HL-60/S4 treated with phorbol 12-myristate 13-acetate at 8.2 ng/mL for 4 days and 3 days (cell line): ENCODE measurements around the gene FGG.

Experiments used
- in situ Hi-C: fragments of 300-500 bp; cut with MboI; formaldehyde crosslinking; loops from 2 replicates; pipeline ENCODE4 v1.15.0; 2022; ENCODE audit warnings: low sequenced_read_pairs

The FGG gene

DNA sequence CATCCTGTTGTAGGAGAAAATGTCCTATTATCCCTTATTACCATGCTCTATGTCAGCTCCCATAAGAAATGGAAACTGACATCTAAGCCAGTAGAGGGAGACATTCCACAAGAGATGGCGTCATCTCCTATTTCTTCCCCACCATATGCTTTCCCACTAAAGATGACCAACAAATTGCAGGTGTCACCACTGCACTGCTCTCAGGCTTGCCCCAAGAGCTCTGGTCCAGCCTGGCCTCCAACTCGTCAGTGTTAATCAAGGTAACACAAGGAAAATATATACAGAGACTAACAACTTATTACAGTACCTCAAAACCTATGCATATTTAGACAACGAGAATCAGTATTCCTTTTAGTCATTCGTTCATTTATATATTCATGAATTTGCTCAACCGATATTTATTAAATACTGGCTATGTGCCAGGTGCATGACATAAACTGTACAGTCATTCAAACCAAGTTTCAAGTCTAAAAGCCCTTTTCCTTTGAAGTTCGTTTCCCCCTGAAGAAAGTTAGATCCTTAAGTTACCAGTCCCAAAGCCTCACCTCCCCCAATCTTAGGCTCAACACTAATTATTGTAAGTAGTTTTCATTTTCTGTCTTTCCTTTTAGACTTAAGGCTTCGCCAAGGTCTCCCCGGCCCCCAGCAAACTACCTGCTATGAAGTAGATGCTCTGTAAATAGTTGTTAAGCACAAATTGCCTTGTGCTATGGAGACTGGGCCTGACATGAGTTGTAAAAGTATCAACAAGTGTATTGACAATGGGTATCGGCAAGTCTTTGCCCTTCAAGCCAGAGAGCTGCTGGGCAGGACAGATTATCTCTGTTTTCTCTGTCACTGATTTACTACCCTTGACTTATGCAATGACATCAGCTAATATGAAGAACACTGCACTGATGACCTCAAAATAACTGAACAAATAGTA is 52.7 kb downstream of the FGG start:
- in situ Hi-C loops = no loop called here

GRCh38 chr4:154559141-154559493 is 53.3 kb downstream of the FGG start:
- in situ Hi-C loops = no loop called here
